Measurements from ENCODE around the gene RGS11. TPM values are rescaled to one million over a fixed set of nuclear protein-coding genes. Genes with fewer than 3 reads are reported as not detected.

The RGS11 gene
- total and polyA plus RNA-seq, 2 experiments from 2014 or later: 0.74 to 1.8 TPM

- H3F3A ChIP-seq (replicated peaks; ENCODE audit: low read depth): no peaks in the 10 kb centered on the region
- no peak overlapping the region for H3K4me3 ChIP-seq
- Mint-ChIP-seq H3K9me3 (no peaks in the 10 kb centered on the region), H3K27ac (no peak overlapping the region), H3K27me3 (ENCODE audit: insufficient read depth, low read depth, poor library complexity) (peaks cover 7% of the 10 kb centered on the region), H3K36me3 (ENCODE audit: low read depth) (peaks cover 44% of the 10 kb centered on the region), H3K4me3 (no peak overlapping the region), H3K4me1 (peaks cover 3% of the 10 kb centered on the region; the same call in 2 of the 3 replicates)
- no peak for ATAC-seq
- H3K36me3 ChIP-seq (ENCODE audit: insufficient read depth): no peaks in the 10 kb centered on the region; the same call in 1 of the 2 replicates
- peaks cover 4% of the 10 kb centered on the region for H4K20me1 ChIP-seq (replicated peaks; ENCODE audit: insufficient read depth)
- no peak overlapping the region for H2AFZ ChIP-seq
- H3K27ac ChIP-seq (ENCODE audit: low read depth): no peak overlapping the region
- no peak for DNase-seq (ENCODE audit: low spot score)
- no peaks in the 10 kb centered on the region for H3K27me3 ChIP-seq (ENCODE audit: insufficient read depth)
- no peak overlapping the region for H3K4me2 ChIP-seq
- no peaks in the 10 kb centered on the region for H3K9me2 ChIP-seq (ENCODE audit: insufficient read depth)
- no peaks in the 10 kb centered on the region for H3K79me2 ChIP-seq (replicated peaks; ENCODE audit: insufficient read depth)
- TF ChIP-seq JUNB (IDR thresholded peaks at IDR 0.05; ENCODE audit: unreplicated experiment) (no peak), POLR2AphosphoS5 (IDR thresholded peaks at IDR 0.05; ENCODE audit: low read depth) (no peak), NANOG (IDR thresholded peaks at IDR 0.05; ENCODE audit: borderline replicate concordance) (no peak), ZNF462 (CRISPR knock-in tag; IDR thresholded peaks at IDR 0.05) (no peak), REST (IDR thresholded peaks at IDR 0.05; ENCODE audit: unreplicated experiment) (no peak), ZNF114 (CRISPR knock-in tag; IDR thresholded peaks at IDR 0.05) (no peak), CTCF (conservative IDR thresholded peaks at IDR 0.05; ENCODE audit: low read depth in 2 of 2) (no peak), CREB1 (CRISPR knock-in tag; IDR thresholded peaks at IDR 0.05; ENCODE audit: low read depth) (no peak), ETS1 (IDR thresholded peaks at IDR 0.05) (no peak), STAT1 (IDR thresholded peaks at IDR 0.05; ENCODE audit: unreplicated experiment) (no peak), EZH2phosphoT487 (IDR thresholded peaks at IDR 0.05; ENCODE audit: unreplicated experiment) (no peak), ZNF331 (CRISPR knock-in tag; IDR thresholded peaks at IDR 0.05; ENCODE audit: low read depth) (no peak), EZH2 (IDR thresholded peaks at IDR 0.05; ENCODE audit: low read depth, unreplicated experiment) (no peak)
- H3K4me1 ChIP-seq (ENCODE audit: insufficient read depth): no peaks in the 10 kb centered on the region
These were observed 20.6 kb downstream of the RGS11 start for GRCh38 chr16:255183-255582.
